ENCODE data around the gene STX5.

Gene STX5

DNA sequence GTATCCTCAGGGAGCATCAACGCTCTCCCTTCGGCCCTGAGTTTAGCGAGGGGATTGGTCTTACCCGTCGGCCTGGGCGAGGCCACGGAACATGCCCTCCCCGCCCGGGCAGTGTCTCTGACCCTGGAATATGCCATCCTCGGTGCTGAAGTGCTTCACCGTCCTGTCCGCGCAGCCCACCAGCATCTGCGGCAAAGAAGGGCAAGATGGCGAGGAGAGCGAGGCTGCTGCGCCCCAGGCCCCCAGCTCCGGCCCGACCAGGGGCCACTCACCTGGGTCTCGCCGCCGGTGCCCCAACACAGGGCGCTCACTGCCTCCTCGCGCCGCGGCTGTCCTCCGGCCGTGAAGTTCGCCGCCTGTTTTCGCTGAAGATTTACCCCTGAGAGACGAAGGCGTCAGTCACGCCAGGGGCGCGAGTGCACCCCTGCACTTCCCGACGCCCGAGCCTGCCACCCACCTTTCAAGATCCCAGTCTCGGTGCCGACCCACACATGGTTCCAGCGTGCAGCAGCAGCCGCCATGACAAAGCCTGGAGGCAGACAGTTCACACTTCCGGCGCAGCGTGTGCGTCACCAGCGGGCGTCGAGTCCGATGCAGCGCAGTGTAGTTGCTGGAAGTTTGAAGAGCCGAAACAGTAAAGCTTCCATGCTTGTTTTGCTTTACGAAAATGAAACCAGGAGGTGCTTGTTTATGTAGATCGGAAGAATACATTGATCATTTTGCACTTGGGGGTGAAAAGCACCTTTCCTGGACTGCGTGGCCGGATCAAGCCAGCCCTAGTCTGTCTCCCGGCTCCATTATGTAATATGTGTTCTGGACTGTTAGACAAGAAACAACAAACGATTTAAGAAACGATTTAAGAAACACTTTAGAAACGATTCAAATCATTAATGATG lies 7.4 kb upstream of the STX5 start, which contains the start of gene WDR74:
Gene WDR74 (minus strand): TSS at position 541 of the 896 bp plus-strand sequence. CDS start 20 bp downstream, at position 521.
- no peaks in the 10 kb centered on the region for H3K9me2 ChIP-seq (replicated peaks; ENCODE audit: control insufficient read depth, low read length)
- no peaks in the 10 kb centered on the region for H3K27me3 ChIP-seq (ENCODE audit: control insufficient read depth, low read length)
- no peaks in the 10 kb centered on the region for H4K20me1 ChIP-seq (ENCODE audit: control insufficient read depth, insufficient read depth, low read depth, low read length)
- H3K27ac ChIP-seq (ENCODE audit: low read depth, low read length) = peak within 1 kb of the TSS; percentile 89
- no peaks in the 10 kb centered on the region for H3K9me3 ChIP-seq (ENCODE audit: control insufficient read depth, insufficient read depth, low read length)
- H3K4me2 ChIP-seq (ENCODE audit: low read length) = peak within 1 kb of the TSS; percentile 86
- peaks cover 27% of the 10 kb centered on the region for H3F3A ChIP-seq (ENCODE audit: control insufficient read depth, insufficient read depth)
- peaks cover 46% of the 10 kb centered on the region for H3K36me3 ChIP-seq (ENCODE audit: control insufficient read depth, low read length)
- H3K4me3 ChIP-seq (ENCODE audit: low read length) = peak within 1 kb of the TSS; percentile 85
- H3K4me1 ChIP-seq (ENCODE audit: control insufficient read depth, low read length) = peaks cover 37% of the 10 kb centered on the region
- peaks cover 48% of the 10 kb centered on the region for H3K79me2 ChIP-seq (ENCODE audit: control insufficient read depth, low read length)
- TF ChIP-seq CTCF (IDR thresholded peaks at IDR 0.05; ENCODE audit: low read depth, low read length, poor library complexity, severe bottlenecking) (no peak), EZH2phosphoT487 (IDR thresholded peaks at IDR 0.05; ENCODE audit: borderline replicate concordance, low read length) (no peak)

GRCh38 chr11:62835336-62835735 lies 3.5 kb upstream of the STX5 start:
- no peak overlapping the region for H3K27ac ChIP-seq (ENCODE audit: low read depth, low read length)
- H4K20me1 ChIP-seq (ENCODE audit: control insufficient read depth, insufficient read depth, low read depth, low read length) = no peaks in the 10 kb centered on the region
- peaks cover 67% of the 10 kb centered on the region for H3K36me3 ChIP-seq (ENCODE audit: control insufficient read depth, low read length)
- no peaks in the 10 kb centered on the region for H3K27me3 ChIP-seq (ENCODE audit: control insufficient read depth, low read length)
- no peaks in the 10 kb centered on the region for H3K9me2 ChIP-seq (replicated peaks; ENCODE audit: control insufficient read depth, low read length)
- H3K9me3 ChIP-seq (ENCODE audit: control insufficient read depth, insufficient read depth, low read length) = no peaks in the 10 kb centered on the region
- H3K4me2 ChIP-seq (ENCODE audit: low read length) = no peak overlapping the region
- no peak overlapping the region for H3K4me3 ChIP-seq (ENCODE audit: low read length)
- peaks cover 59% of the 10 kb centered on the region for H3K79me2 ChIP-seq (ENCODE audit: control insufficient read depth, low read length)
- peaks cover 31% of the 10 kb centered on the region for H3K4me1 ChIP-seq (ENCODE audit: control insufficient read depth, low read length)
- H3F3A ChIP-seq (ENCODE audit: control insufficient read depth, insufficient read depth) = peaks cover 22% of the 10 kb centered on the region
- TF ChIP-seq EZH2phosphoT487 (IDR thresholded peaks at IDR 0.05; ENCODE audit: borderline replicate concordance, low read length) = no peak
- no peak for TF ChIP-seq CTCF (IDR thresholded peaks at IDR 0.05; ENCODE audit: low read depth, low read length, poor library complexity, severe bottlenecking)

- Histone ChIP-seq H4K20me1 (ENCODE audit: control insufficient read depth, insufficient read depth, low read depth, low read length) (no peaks in the 10 kb centered on the region), H3K27me3 (ENCODE audit: control insufficient read depth, low read length) (no peaks in the 10 kb centered on the region), H3K27ac (ENCODE audit: low read depth, low read length) (peak within 1 kb of the TSS; percentile 73), H3K9me3 (ENCODE audit: control insufficient read depth, insufficient read depth, low read length) (no peaks in the 10 kb centered on the region), H3K4me1 (ENCODE audit: control insufficient read depth, low read length) (peaks cover 23% of the 10 kb centered on the region), H3K36me3 (ENCODE audit: control insufficient read depth, low read length) (peaks cover 57% of the 10 kb centered on the region), H3K4me3 (ENCODE audit: low read length) (peak within 1 kb of the TSS; percentile 99), H3F3A (ENCODE audit: control insufficient read depth, insufficient read depth) (peaks cover 15% of the 10 kb centered on the region), H3K4me2 (ENCODE audit: low read length) (peak within 1 kb of the TSS; percentile 99), H3K79me2 (ENCODE audit: control insufficient read depth, low read length) (peaks cover 60% of the 10 kb centered on the region), H3K9me2 (replicated peaks; ENCODE audit: control insufficient read depth, low read length) (no peaks in the 10 kb centered on the region)
- TF ChIP-seq EZH2phosphoT487 (IDR thresholded peaks at IDR 0.05; ENCODE audit: borderline replicate concordance, low read length) (no peak), CTCF (IDR thresholded peaks at IDR 0.05; ENCODE audit: low read depth, low read length, poor library complexity, severe bottlenecking) (no peak)
These were observed 734 bp upstream of the STX5 start, which contains the start of gene TEX54 for GRCh38 chr11:62832336-62833234. TSS of gene TEX54 (minus strand) at chr11:62832841.
